WTC11 (cell line): ENCODE results near the gene RARS2. TPM values are rescaled to one million over a fixed set of nuclear protein-coding genes. Genes with fewer than 3 reads are reported as not detected.

Source experiments
- ATAC-seq: fragments of 200-7000 bp; cut with Tn5 transposase; 2 replicates; pipeline ENCODE4 v1.10.0; 2021; ENCODE audit warnings: mild to moderate bottlenecking, moderate library complexity
- CTCF ChIA-PET: fragments of 300-600 bp; sonication (Branson Sonifier 250); formaldehyde crosslinking; loops from one replicate; lab custom pipeline; 2021; ENCODE audit warnings: antibody characterized with exemption; lab: Charles Lee
- POLR2A ChIA-PET: fragments of 350-600 bp; sonication (Branson Sonifier 250); formaldehyde crosslinking; loops from one replicate; lab custom pipeline; 2021; ENCODE audit warnings: antibody characterized with exemption; lab: Charles Lee
- DNase-seq: peaks from one replicate; pipeline ENCODE4 v3.0.0; 2021; ENCODE audit warnings: low spot score
- H3K27ac Mint-ChIP-seq: 2 replicates; pipeline ENCODE4 v1.8.0; 2021; ENCODE audit warnings: mixed read lengths
- H3K27me3 Mint-ChIP-seq: 2 replicates; pipeline ENCODE4 v1.8.0; 2021; ENCODE audit warnings: low read depth, mild to moderate bottlenecking, moderate library complexity, mixed read lengths
- H3K36me3 Mint-ChIP-seq: 2 replicates; pipeline ENCODE4 v1.8.0; 2021; ENCODE audit warnings: mixed read lengths
- H3K4me1 Mint-ChIP-seq: 2 replicates; pipeline ENCODE4 v1.8.0; 2022; ENCODE audit warnings: mixed read lengths
- H3K4me3 Mint-ChIP-seq: 2 replicates; pipeline ENCODE4 v1.8.0; 2021; ENCODE audit warnings: mild to moderate bottlenecking, moderate library complexity, mixed read lengths
- H3K9me3 Mint-ChIP-seq: 2 replicates; pipeline ENCODE4 v1.8.0; 2021; ENCODE audit warnings: mixed read lengths
- CREB1 ChIP-seq: sonication (generic); formaldehyde crosslinking; IDR thresholded peaks from 2 replicates; pipeline ENCODE4 v1.8.0; 2023; ENCODE audit warnings: mild to moderate bottlenecking, missing genetic modification reagents
- E2F5 ChIP-seq: sonication (generic); formaldehyde crosslinking; IDR thresholded peaks from 2 replicates; pipeline ENCODE4 v1.8.1; 2022; ENCODE audit warnings: mild to moderate bottlenecking, moderate library complexity, missing genetic modification reagents
- ELF4 ChIP-seq: sonication (generic); formaldehyde crosslinking; IDR thresholded peaks from 2 replicates; pipeline ENCODE4 v1.8.1; 2022; ENCODE audit warnings: low read depth, mild to moderate bottlenecking, moderate library complexity, missing genetic modification reagents
- FOXP1 ChIP-seq: sonication (generic); formaldehyde crosslinking; IDR thresholded peaks from 2 replicates; pipeline ENCODE4 v1.8.0; 2022; ENCODE audit warnings: missing genetic modification reagents, mild to moderate bottlenecking, moderate library complexity, borderline replicate concordance
- GABPB1 ChIP-seq: sonication (generic); formaldehyde crosslinking; IDR thresholded peaks from 2 replicates; pipeline ENCODE4 v1.8.1; 2023; ENCODE audit warnings: mild to moderate bottlenecking, missing genetic modification reagents
- HMGA2 ChIP-seq: fragments of 250-450 bp; sonication (Bioruptor Pico); IDR thresholded peaks from 2 replicates; pipeline ENCODE4 v1.4.0; 2021; ENCODE audit warnings: mild to moderate bottlenecking, moderate library complexity
- IRF2 ChIP-seq: sonication (generic); formaldehyde crosslinking; IDR thresholded peaks from 2 replicates; pipeline ENCODE4 v1.8.0; 2022; ENCODE audit warnings: low read depth, missing genetic modification reagents, borderline replicate concordance
- MXD4 ChIP-seq: fragments of 250-450 bp; sonication (Bioruptor Pico); IDR thresholded peaks from 2 replicates; pipeline ENCODE4 v1.8.0; 2021; ENCODE audit warnings: mild to moderate bottlenecking, moderate library complexity, borderline replicate concordance
- NFYB ChIP-seq: sonication (generic); formaldehyde crosslinking; conservative IDR thresholded peaks from 2 replicates; pipeline ENCODE4 v1.8.0; 2022; ENCODE audit warnings: low read depth, missing genetic modification reagents
- NR2C2 ChIP-seq: sonication (generic); formaldehyde crosslinking; IDR thresholded peaks from 2 replicates; pipeline ENCODE4 v1.8.0; 2022; ENCODE audit warnings: mild to moderate bottlenecking, missing genetic modification reagents
- PRRX2 ChIP-seq: fragments of 250-450 bp; sonication (Bioruptor Pico); IDR thresholded peaks from 2 replicates; pipeline ENCODE4 v1.8.0; 2021; ENCODE audit warnings: mild to moderate bottlenecking
- RELA ChIP-seq: sonication (generic); formaldehyde crosslinking; IDR thresholded peaks from 2 replicates; pipeline ENCODE4 v1.8.1; 2022; ENCODE audit warnings: missing genetic modification reagents, mild to moderate bottlenecking, borderline replicate concordance
- RORB ChIP-seq: fragments of 250-450 bp; sonication (Bioruptor Pico); IDR thresholded peaks from 2 replicates; pipeline ENCODE4 v1.9.0; 2021; ENCODE audit warnings: mild to moderate bottlenecking
- TCF7 ChIP-seq: sonication (generic); formaldehyde crosslinking; IDR thresholded peaks from 2 replicates; pipeline ENCODE4 v1.8.0; 2022; ENCODE audit warnings: mild to moderate bottlenecking, low read depth, missing genetic modification reagents, moderate library complexity
- TEAD1 ChIP-seq: sonication (generic); formaldehyde crosslinking; IDR thresholded peaks from 2 replicates; pipeline ENCODE4 v1.8.0; 2022; ENCODE audit warnings: mild to moderate bottlenecking, missing genetic modification reagents
- ZSCAN18 ChIP-seq: fragments of 250-450 bp; sonication (Bioruptor Pico); IDR thresholded peaks from 2 replicates; pipeline ENCODE4 v2.1.2; 2022; ENCODE audit warnings: mild to moderate bottlenecking, moderate library complexity
- total RNA-seq: library from RNA; stranded (reverse); gene quantifications from 3 replicates; pipeline ENCODE4 v1.2.3, GENCODE V29; 2021
- TF ChIP-seq, protein P1 (sequence below): fragments of 250-450 bp; sonication (Bioruptor Pico); IDR thresholded peaks from 2 replicates; pipeline ENCODE4 v1.9.0; 2021; ENCODE audit warnings: moderate library complexity, mild to moderate bottlenecking, inconsistent platforms, borderline replicate concordance
- TF ChIP-seq, protein P2 (sequence below): sonication (generic); formaldehyde crosslinking; IDR thresholded peaks from 2 replicates; pipeline ENCODE4 v1.8.0; 2022; ENCODE audit warnings: mild to moderate bottlenecking, missing genetic modification reagents
- TF ChIP-seq, protein P3 (sequence below): sonication (generic); formaldehyde crosslinking; IDR thresholded peaks from 2 replicates; pipeline ENCODE4 v1.8.0; 2022; ENCODE audit warnings: mild to moderate bottlenecking, missing genetic modification reagents
- TF ChIP-seq, protein P4 (sequence below): sonication (generic); formaldehyde crosslinking; IDR thresholded peaks from 2 replicates; pipeline ENCODE4 v1.8.0; 2023; ENCODE audit warnings: mild to moderate bottlenecking, missing genetic modification reagents

RARS2 gene
- total RNA-seq, 1 experiment from 2014 or later, result 32.9 TPM

GRCh38 chr6:87465051-87465450 is 124.7 kb downstream of the RARS2 start:
- Mint-ChIP-seq H3K36me3 (no peaks in the 10 kb centered on the region), H3K27me3 (peaks cover 3% of the 10 kb centered on the region), H3K4me1 (no peaks in the 10 kb centered on the region), H3K4me3 (no peak overlapping the region), H3K9me3 (peaks cover 7% of the 10 kb centered on the region; the same call in 1 of the 2 replicates), H3K27ac (no peak overlapping the region)
- TF ChIP-seq PRRX2 (CRISPR knock-in tag) (no peak), CREB1 (CRISPR knock-in tag) (no peak), NFYB (CRISPR knock-in tag) (no peak), RELA (CRISPR knock-in tag) (no peak), IRF2 (CRISPR knock-in tag) (no peak), TCF7 (CRISPR knock-in tag) (no peak), HMGA2 (no peak), FOXP1 (CRISPR knock-in tag) (no peak), NR2C2 (CRISPR knock-in tag) (no peak), ZSCAN18 (CRISPR knock-in tag) (no peak), MXD4 (CRISPR knock-in tag) (no peak), E2F5 (CRISPR knock-in tag) (no peak), RORB (CRISPR knock-in tag) (no peak), TEAD1 (CRISPR knock-in tag) (no peak), ELF4 (no peak), GABPB1 (CRISPR knock-in tag) (no peak)
- TF ChIP-seq, protein P1, sequence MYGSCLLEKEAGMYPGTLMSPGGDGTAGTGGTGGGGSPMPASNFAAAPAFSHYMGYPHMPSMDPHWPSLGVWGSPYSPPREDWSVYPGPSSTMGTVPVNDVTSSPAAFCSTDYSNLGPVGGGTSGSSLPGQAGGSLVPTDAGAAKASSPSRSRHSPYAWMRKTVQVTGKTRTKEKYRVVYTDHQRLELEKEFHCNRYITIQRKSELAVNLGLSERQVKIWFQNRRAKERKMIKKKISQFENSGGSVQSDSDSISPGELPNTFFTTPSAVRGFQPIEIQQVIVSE (CRISPR knock-in tag), result no peak
- TF ChIP-seq, protein P2, sequence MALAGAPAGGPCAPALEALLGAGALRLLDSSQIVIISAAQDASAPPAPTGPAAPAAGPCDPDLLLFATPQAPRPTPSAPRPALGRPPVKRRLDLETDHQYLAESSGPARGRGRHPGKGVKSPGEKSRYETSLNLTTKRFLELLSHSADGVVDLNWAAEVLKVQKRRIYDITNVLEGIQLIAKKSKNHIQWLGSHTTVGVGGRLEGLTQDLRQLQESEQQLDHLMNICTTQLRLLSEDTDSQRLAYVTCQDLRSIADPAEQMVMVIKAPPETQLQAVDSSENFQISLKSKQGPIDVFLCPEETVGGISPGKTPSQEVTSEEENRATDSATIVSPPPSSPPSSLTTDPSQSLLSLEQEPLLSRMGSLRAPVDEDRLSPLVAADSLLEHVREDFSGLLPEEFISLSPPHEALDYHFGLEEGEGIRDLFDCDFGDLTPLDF, result no peak
- TF ChIP-seq, protein P3, sequence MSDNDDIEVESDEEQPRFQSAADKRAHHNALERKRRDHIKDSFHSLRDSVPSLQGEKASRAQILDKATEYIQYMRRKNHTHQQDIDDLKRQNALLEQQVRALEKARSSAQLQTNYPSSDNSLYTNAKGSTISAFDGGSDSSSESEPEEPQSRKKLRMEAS (CRISPR knock-in tag), result no peak
- TF ChIP-seq, protein P4, sequence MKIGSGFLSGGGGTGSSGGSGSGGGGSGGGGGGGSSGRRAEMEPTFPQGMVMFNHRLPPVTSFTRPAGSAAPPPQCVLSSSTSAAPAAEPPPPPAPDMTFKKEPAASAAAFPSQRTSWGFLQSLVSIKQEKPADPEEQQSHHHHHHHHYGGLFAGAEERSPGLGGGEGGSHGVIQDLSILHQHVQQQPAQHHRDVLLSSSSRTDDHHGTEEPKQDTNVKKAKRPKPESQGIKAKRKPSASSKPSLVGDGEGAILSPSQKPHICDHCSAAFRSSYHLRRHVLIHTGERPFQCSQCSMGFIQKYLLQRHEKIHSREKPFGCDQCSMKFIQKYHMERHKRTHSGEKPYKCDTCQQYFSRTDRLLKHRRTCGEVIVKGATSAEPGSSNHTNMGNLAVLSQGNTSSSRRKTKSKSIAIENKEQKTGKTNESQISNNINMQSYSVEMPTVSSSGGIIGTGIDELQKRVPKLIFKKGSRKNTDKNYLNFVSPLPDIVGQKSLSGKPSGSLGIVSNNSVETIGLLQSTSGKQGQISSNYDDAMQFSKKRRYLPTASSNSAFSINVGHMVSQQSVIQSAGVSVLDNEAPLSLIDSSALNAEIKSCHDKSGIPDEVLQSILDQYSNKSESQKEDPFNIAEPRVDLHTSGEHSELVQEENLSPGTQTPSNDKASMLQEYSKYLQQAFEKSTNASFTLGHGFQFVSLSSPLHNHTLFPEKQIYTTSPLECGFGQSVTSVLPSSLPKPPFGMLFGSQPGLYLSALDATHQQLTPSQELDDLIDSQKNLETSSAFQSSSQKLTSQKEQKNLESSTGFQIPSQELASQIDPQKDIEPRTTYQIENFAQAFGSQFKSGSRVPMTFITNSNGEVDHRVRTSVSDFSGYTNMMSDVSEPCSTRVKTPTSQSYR (CRISPR knock-in tag), result no peak
- POLR2A ChIA-PET, result no interaction called here
- no peak for DNase-seq
- ATAC-seq, result no peak
- CTCF ChIA-PET, result no interaction called here

Other genes starting within 250 kb of the RARS2 start
- gene C6orf163, start 245.2 kb downstream of the RARS2 start, total RNA-seq, result 1.2 to 2.0 TPM (median 1.9 TPM) in 3 replicates
- not detected in 3 replicates for gene CFAP206, start 182.0 kb downstream of the RARS2 start, total RNA-seq
- 6.4 to 10.5 TPM (median 9.3 TPM) in 3 replicates for gene SLC35A1, start 117.0 kb downstream of the RARS2 start, total RNA-seq
- gene ORC3, start 148 bp upstream of the RARS2 start, total RNA-seq, result 46.7 to 50.7 TPM (median 48.4 TPM) in 3 replicates
- gene AKIRIN2, start 112.2 kb upstream of the RARS2 start, total RNA-seq, result 81.4 to 90.2 TPM (median 88.6 TPM) in 3 replicates